ENCODE measurements around the gene ICA1.

The ICA1 gene

GRCh38 chr7:8115547-8116402 is 146.2 kb downstream of the ICA1 start:
- Histone ChIP-seq H3K36me3 (peaks cover 51% of the 10 kb centered on the region), H3K27ac (no peak overlapping the region), H3K9me3 (no peaks in the 10 kb centered on the region), H3K4me3 (ENCODE audit: low read depth in 1 of 2, low read length in 1 of 2) (no peak overlapping the region), H3K4me1 (ENCODE audit: control insufficient read depth in 1 of 2, insufficient read depth in 1 of 2, low read depth in 1 of 2, low read length in 1 of 2) (no peaks in the 10 kb centered on the region), H3K27me3 (no peaks in the 10 kb centered on the region)
- TF ChIP-seq, protein P1, sequence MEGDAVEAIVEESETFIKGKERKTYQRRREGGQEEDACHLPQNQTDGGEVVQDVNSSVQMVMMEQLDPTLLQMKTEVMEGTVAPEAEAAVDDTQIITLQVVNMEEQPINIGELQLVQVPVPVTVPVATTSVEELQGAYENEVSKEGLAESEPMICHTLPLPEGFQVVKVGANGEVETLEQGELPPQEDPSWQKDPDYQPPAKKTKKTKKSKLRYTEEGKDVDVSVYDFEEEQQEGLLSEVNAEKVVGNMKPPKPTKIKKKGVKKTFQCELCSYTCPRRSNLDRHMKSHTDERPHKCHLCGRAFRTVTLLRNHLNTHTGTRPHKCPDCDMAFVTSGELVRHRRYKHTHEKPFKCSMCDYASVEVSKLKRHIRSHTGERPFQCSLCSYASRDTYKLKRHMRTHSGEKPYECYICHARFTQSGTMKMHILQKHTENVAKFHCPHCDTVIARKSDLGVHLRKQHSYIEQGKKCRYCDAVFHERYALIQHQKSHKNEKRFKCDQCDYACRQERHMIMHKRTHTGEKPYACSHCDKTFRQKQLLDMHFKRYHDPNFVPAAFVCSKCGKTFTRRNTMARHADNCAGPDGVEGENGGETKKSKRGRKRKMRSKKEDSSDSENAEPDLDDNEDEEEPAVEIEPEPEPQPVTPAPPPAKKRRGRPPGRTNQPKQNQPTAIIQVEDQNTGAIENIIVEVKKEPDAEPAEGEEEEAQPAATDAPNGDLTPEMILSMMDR (IDR thresholded peaks at IDR 0.05) = no peak

GRCh38 chr7:8114175-8114574 is 147.8 kb downstream of the ICA1 start:
- Histone ChIP-seq H3K4me1 (ENCODE audit: control insufficient read depth in 1 of 2, insufficient read depth in 1 of 2, low read depth in 1 of 2, low read length in 1 of 2) (no peaks in the 10 kb centered on the region), H3K27ac (no peak overlapping the region), H3K9me3 (no peaks in the 10 kb centered on the region), H3K36me3 (peaks cover 35% of the 10 kb centered on the region), H3K4me3 (ENCODE audit: low read depth in 1 of 2, low read length in 1 of 2) (no peak overlapping the region), H3K27me3 (no peaks in the 10 kb centered on the region)
- TF ChIP-seq, protein P1 (IDR thresholded peaks at IDR 0.05) = no peak

- Histone ChIP-seq H3K9me3 (no peaks in the 10 kb centered on the region), H3K4me3 (ENCODE audit: low read depth in 1 of 2, low read length in 1 of 2) (no peak overlapping the region), H3K27ac (no peak overlapping the region), H3K27me3 (no peaks in the 10 kb centered on the region), H3K36me3 (peaks cover 25% of the 10 kb centered on the region), H3K4me1 (ENCODE audit: control insufficient read depth in 1 of 2, insufficient read depth in 1 of 2, low read depth in 1 of 2, low read length in 1 of 2) (no peaks in the 10 kb centered on the region)
- TF ChIP-seq, protein P1 (IDR thresholded peaks at IDR 0.05) = no peak
These were observed 148.8 kb downstream of the ICA1 start for GRCh38 chr7:8113184-8113583.

GRCh38 chr7:8112685-8113084 is 149.3 kb downstream of the ICA1 start:
- Histone ChIP-seq H3K27me3 (no peaks in the 10 kb centered on the region), H3K27ac (no peak overlapping the region), H3K4me3 (ENCODE audit: low read depth in 1 of 2, low read length in 1 of 2) (no peak overlapping the region), H3K4me1 (ENCODE audit: control insufficient read depth in 1 of 2, insufficient read depth in 1 of 2, low read depth in 1 of 2, low read length in 1 of 2) (no peaks in the 10 kb centered on the region), H3K36me3 (peaks cover 23% of the 10 kb centered on the region), H3K9me3 (no peaks in the 10 kb centered on the region)
- TF ChIP-seq, protein P1 (IDR thresholded peaks at IDR 0.05) = no peak

DNA sequence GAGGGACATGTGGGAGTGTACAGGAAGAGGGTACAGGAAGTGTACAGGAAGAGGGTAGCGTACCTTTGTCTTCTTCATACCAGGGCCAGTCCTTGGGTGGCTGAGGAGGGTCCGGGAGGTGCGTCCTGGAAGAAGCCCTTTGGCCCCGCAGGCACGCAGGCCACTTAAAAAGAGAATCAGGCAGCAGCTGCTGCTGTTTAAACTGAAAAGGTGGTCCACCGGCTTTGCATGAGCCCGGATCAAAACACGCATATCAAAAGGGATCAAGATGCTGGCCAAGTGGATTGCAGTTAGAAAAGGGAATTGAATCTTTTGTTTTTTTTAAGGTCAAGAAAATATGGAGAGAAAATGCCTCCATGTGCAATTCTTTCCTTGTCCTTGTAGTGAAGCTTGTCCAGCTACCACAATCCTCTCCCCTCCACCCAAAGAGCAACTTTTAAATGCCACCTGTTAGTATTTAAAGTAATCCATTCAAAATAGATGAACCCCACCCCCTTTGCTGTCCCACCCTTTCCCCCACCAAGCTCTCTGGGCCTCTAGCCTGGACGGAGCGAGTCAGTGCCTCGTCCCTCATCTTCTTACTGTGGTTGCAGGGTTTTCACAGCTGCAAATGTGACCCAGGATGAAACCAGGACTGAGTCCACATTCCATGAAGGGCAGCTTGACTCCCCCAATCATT is 150.5 kb downstream of the ICA1 start:
- Histone ChIP-seq H3K27me3 (no peaks in the 10 kb centered on the region), H3K4me1 (ENCODE audit: control insufficient read depth in 1 of 2, insufficient read depth in 1 of 2, low read depth in 1 of 2, low read length in 1 of 2) (peaks cover 0 to 2% of the 10 kb centered on the region in 2 experiments), H3K9me3 (no peaks in the 10 kb centered on the region), H3K36me3 (peaks cover 23% of the 10 kb centered on the region), H3K27ac (no peak overlapping the region), H3K4me3 (ENCODE audit: low read depth in 1 of 2, low read length in 1 of 2) (no peak overlapping the region)
- TF ChIP-seq, protein P1 (IDR thresholded peaks at IDR 0.05) = no peak

All from neutrophil (primary cell).